ENCODE data around the gene GAS2L1. TPM values are rescaled to one million over a fixed set of nuclear protein-coding genes. Genes with fewer than 3 reads are reported as not detected.

GAS2L1 gene
- total RNA-seq, 1 experiment from 2014 or later: 68.8 TPM

- intact Hi-C loops (cut with micrococcal nuclease; ENCODE audit: unreplicated experiment): no loop called here
- CTCF ChIA-PET: no interaction called here
- H3K27ac ChIP-seq (ENCODE audit: low read length): no peak overlapping the region
Observed at GRCh38 chr22:29342177-29342576, 35.7 kb downstream of the GAS2L1 start.

GRCh38 chr22:29342577-29343312 lies 36.3 kb downstream of the GAS2L1 start:
- DNase-seq (ENCODE audit: low read depth, low spot score) (no peak), ATAC-seq (no peak; the same call in 1 of the 2 replicates)
- H3K9me3 ChIP-seq (ENCODE audit: control insufficient read depth, insufficient read depth, low read depth, low read length): no peaks in the 10 kb centered on the region
- H3K27me3 ChIP-seq (ENCODE audit: control insufficient read depth, insufficient read depth, low read length): no peaks in the 10 kb centered on the region
- BruUV-seq (replicated peaks): no TSS peak
- H3K4me3 ChIP-seq (ENCODE audit: low read depth in 2 of 2, low read length in 2 of 2): no peak overlapping the region
- H3K36me3 ChIP-seq (ENCODE audit: control insufficient read depth, insufficient read depth, low read length): peaks cover 2% of the 10 kb centered on the region; the same call in 1 of the 2 replicates
- ChIA-PET POLR2A (no interaction called here), CTCF (no interaction called here)
- H3K27ac ChIP-seq (ENCODE audit: low read length): no peak overlapping the region
- intact Hi-C loops (cut with micrococcal nuclease; ENCODE audit: unreplicated experiment): no loop called here
- in situ Hi-C loops (cut with HindIII; ENCODE audit: low pct_unique_long_range_greater_than_20kb, low sequenced_read_pairs): no loop called here
- TF ChIP-seq TCF7L2 (IDR thresholded peaks at IDR 0.05; ENCODE audit: low read depth, low read length) (no peak), POLR2AphosphoS5 (IDR thresholded peaks at IDR 0.05; ENCODE audit: low read depth, low read length) (no peak), REST (IDR thresholded peaks at IDR 0.05; ENCODE audit: insufficient read depth in 1 of 2, low read depth in 2 of 2, low read length in 1 of 2) (no peak), CTCF (IDR thresholded peaks at IDR 0.05) (no peak), SIN3A (IDR thresholded peaks at IDR 0.05; ENCODE audit: borderline replicate concordance, insufficient read depth, low read depth, low read length) (no peak)
- peaks cover 4% of the 10 kb centered on the region for H3K4me1 ChIP-seq (ENCODE audit: control insufficient read depth, insufficient read depth, low read length)

More at GRCh38 chr22:29342177-29342576, 35.7 kb downstream of the GAS2L1 start:
- BruUV-seq (replicated peaks): no TSS peak
- peaks cover 4% of the 10 kb centered on the region for H3K4me1 ChIP-seq (ENCODE audit: control insufficient read depth, insufficient read depth, low read length)
- no peaks in the 10 kb centered on the region for H3K9me3 ChIP-seq (ENCODE audit: control insufficient read depth, insufficient read depth, low read depth, low read length)
- no peaks in the 10 kb centered on the region for H3K27me3 ChIP-seq (ENCODE audit: control insufficient read depth, insufficient read depth, low read length)
- H3K36me3 ChIP-seq (ENCODE audit: control insufficient read depth, insufficient read depth, low read length): no peaks in the 10 kb centered on the region
- in situ Hi-C loops (cut with HindIII; ENCODE audit: low pct_unique_long_range_greater_than_20kb, low sequenced_read_pairs): no loop called here
- POLR2A ChIA-PET: no interaction called here
- DNase-seq (ENCODE audit: low read depth, low spot score): no peak
- TF ChIP-seq CTCF (IDR thresholded peaks at IDR 0.05) (no peak), SIN3A (IDR thresholded peaks at IDR 0.05; ENCODE audit: borderline replicate concordance, insufficient read depth, low read depth, low read length) (no peak), REST (IDR thresholded peaks at IDR 0.05; ENCODE audit: insufficient read depth in 1 of 2, low read depth in 2 of 2, low read length in 1 of 2) (no peak), TCF7L2 (IDR thresholded peaks at IDR 0.05; ENCODE audit: low read depth, low read length) (no peak), POLR2AphosphoS5 (IDR thresholded peaks at IDR 0.05; ENCODE audit: low read depth, low read length) (no peak)
- ATAC-seq: no peak
- no peak overlapping the region for H3K4me3 ChIP-seq (ENCODE audit: low read depth in 2 of 2, low read length in 2 of 2)
